ENCODE results near the gene TRIM37. TPM values are rescaled to one million over a fixed set of nuclear protein-coding genes. Genes with fewer than 3 reads are reported as not detected.
A peak's percentile ranks its signal among the peaks of the same experiment; 100 is the strongest.

TRIM37 gene
- total RNA-seq, 1 donor from 2014 or later: 86.4 TPM

- H3K4me2 ChIP-seq: no peak overlapping the region
- H4K20me1 ChIP-seq (ENCODE audit: low read depth): no peaks in the 10 kb centered on the region
- H3K9ac ChIP-seq: no peak overlapping the region
- Mint-ChIP-seq H3K4me3 (no peak overlapping the region), H3K27me3 (ENCODE audit: insufficient read depth, low read depth) (no peaks in the 10 kb centered on the region), H3K9me3 (no peaks in the 10 kb centered on the region), H3K36me3 (peaks cover 3% of the 10 kb centered on the region), H3K4me1 (no peaks in the 10 kb centered on the region), H3K27ac (no peak overlapping the region)
- peaks cover 4% of the 10 kb centered on the region for H3K4me1 ChIP-seq
- H3K36me3 ChIP-seq: no peaks in the 10 kb centered on the region
- H3F3A ChIP-seq (ENCODE audit: low read depth): peaks cover 23% of the 10 kb centered on the region
- H3K9me3 ChIP-seq (ENCODE audit: low read depth): no peaks in the 10 kb centered on the region
- no peak for TF ChIP-seq EZH2phosphoT487 (IDR thresholded peaks at IDR 0.05)
- TF ChIP-seq CTCF (IDR thresholded peaks at IDR 0.05): no peak
- no peak for TF ChIP-seq EZH2 (IDR thresholded peaks at IDR 0.05)
- H2AFZ ChIP-seq (replicated peaks): no peak overlapping the region
- H3K27ac ChIP-seq: no peak overlapping the region
- no peaks in the 10 kb centered on the region for H3K79me2 ChIP-seq (ENCODE audit: low read depth)
- H3K27me3 ChIP-seq: no peaks in the 10 kb centered on the region
- no peak for DNase-seq (ENCODE audit: low spot score)
- no peak overlapping the region for H3K4me3 ChIP-seq
These were observed 96.7 kb downstream of the TRIM37 start for GRCh38 chr17:59010026-59010425.

GRCh38 chr17:59008737-59009136 lies 97.9 kb downstream of the TRIM37 start:
- H3K4me3 ChIP-seq: no peak overlapping the region
- Mint-ChIP-seq H3K9me3 (no peaks in the 10 kb centered on the region), H3K36me3 (peaks cover 3% of the 10 kb centered on the region), H3K27ac (no peak overlapping the region), H3K27me3 (ENCODE audit: insufficient read depth, low read depth) (no peaks in the 10 kb centered on the region), H3K4me1 (peaks cover 3% of the 10 kb centered on the region), H3K4me3 (no peak overlapping the region)
- no peak overlapping the region for H3K4me2 ChIP-seq
- H3K79me2 ChIP-seq (ENCODE audit: low read depth): no peaks in the 10 kb centered on the region
- H3K27ac ChIP-seq: no peak overlapping the region
- H3K9ac ChIP-seq: no peak overlapping the region
- no peak overlapping the region for H2AFZ ChIP-seq (replicated peaks)
- H3K36me3 ChIP-seq: no peaks in the 10 kb centered on the region
- peaks cover 4% of the 10 kb centered on the region for H3K4me1 ChIP-seq
- TF ChIP-seq CTCF (IDR thresholded peaks at IDR 0.05) (no peak), EZH2 (IDR thresholded peaks at IDR 0.05) (no peak), EZH2phosphoT487 (IDR thresholded peaks at IDR 0.05) (no peak)
- no peaks in the 10 kb centered on the region for H4K20me1 ChIP-seq (ENCODE audit: low read depth)
- DNase-seq (ENCODE audit: low spot score): no peak
- H3F3A ChIP-seq (ENCODE audit: low read depth): peaks cover 23% of the 10 kb centered on the region
- no peaks in the 10 kb centered on the region for H3K9me3 ChIP-seq (ENCODE audit: low read depth)
- H3K27me3 ChIP-seq: no peaks in the 10 kb centered on the region

GRCh38 chr17:59007995-59008394 lies 98.7 kb downstream of the TRIM37 start:
- peak overlapping the region; percentile 76 for H3K27ac ChIP-seq
- no peak overlapping the region for H3K4me2 ChIP-seq
- no peak overlapping the region for H2AFZ ChIP-seq (replicated peaks)
- H4K20me1 ChIP-seq (ENCODE audit: low read depth): no peaks in the 10 kb centered on the region
- H3F3A ChIP-seq (ENCODE audit: low read depth): peaks cover 23% of the 10 kb centered on the region
- no peak overlapping the region for H3K4me3 ChIP-seq
- Mint-ChIP-seq H3K27me3 (ENCODE audit: insufficient read depth, low read depth) (no peaks in the 10 kb centered on the region), H3K4me3 (no peak overlapping the region), H3K9me3 (no peaks in the 10 kb centered on the region), H3K4me1 (peaks cover 3% of the 10 kb centered on the region), H3K36me3 (peaks cover 3% of the 10 kb centered on the region), H3K27ac (no peak overlapping the region)
- peaks cover 4% of the 10 kb centered on the region for H3K4me1 ChIP-seq
- H3K79me2 ChIP-seq (ENCODE audit: low read depth): no peaks in the 10 kb centered on the region
- no peak for DNase-seq (ENCODE audit: low spot score)
- H3K9me3 ChIP-seq (ENCODE audit: low read depth): no peaks in the 10 kb centered on the region
- no peak overlapping the region for H3K9ac ChIP-seq
- H3K36me3 ChIP-seq: no peaks in the 10 kb centered on the region
- TF ChIP-seq EZH2 (IDR thresholded peaks at IDR 0.05) (no peak), CTCF (IDR thresholded peaks at IDR 0.05) (no peak), EZH2phosphoT487 (IDR thresholded peaks at IDR 0.05) (no peak)
- no peaks in the 10 kb centered on the region for H3K27me3 ChIP-seq
